Neural crest cell (in vitro differentiated cells): Measurements from ENCODE around the gene MYO5C. TPM values are rescaled to one million over a fixed set of nuclear protein-coding genes. Genes with fewer than 3 reads are reported as not detected.
A peak's percentile ranks its signal among the peaks of the same experiment; 100 is the strongest.

ENCODE experiments used
- DNase-seq: peaks from one replicate; pipeline ENCODE4 v3.0.0; 2021; ENCODE audit warnings: low read depth, mixed read lengths, low spot score
- H3K27ac Mint-ChIP-seq: one replicate; pipeline ENCODE4 v1.8.0; 2021; ENCODE audit warnings: mild to moderate bottlenecking, mixed read lengths; ENCODE audit not compliant: unreplicated experiment
- H3K27me3 Mint-ChIP-seq: 2 replicates; pipeline ENCODE4 v1.8.0; 2021; ENCODE audit warnings: low read depth, mild to moderate bottlenecking, mixed read lengths
- H3K36me3 Mint-ChIP-seq: 2 replicates; pipeline ENCODE4 v1.8.0; 2021; ENCODE audit warnings: low read depth, mild to moderate bottlenecking, mixed read lengths
- H3K4me1 Mint-ChIP-seq: 2 replicates; pipeline ENCODE4 v1.8.0; 2021; ENCODE audit warnings: mixed read lengths
- H3K4me3 Mint-ChIP-seq: one replicate; pipeline ENCODE4 v1.8.0; 2021; ENCODE audit warnings: mild to moderate bottlenecking, mixed read lengths
- H3K9me3 Mint-ChIP-seq: 2 replicates; pipeline ENCODE4 v1.8.0; 2021; ENCODE audit warnings: mixed read lengths
- CTCF ChIP-seq: fragments of 200-600 bp; sonication (generic); conservative IDR thresholded peaks from 2 replicates; pipeline ENCODE4 v1.5.0; 2021; ENCODE audit warnings: antibody characterized with exemption, mild to moderate bottlenecking
- total RNA-seq: library from RNA; stranded (reverse); gene quantifications from 2 replicates; pipeline ENCODE4 v1.2.1, GENCODE V29; 2021

MYO5C gene
- total RNA-seq, 1 donor from 2014 or later = 7.7 TPM

GRCh38 chr15:52159645-52160044 lies 136.0 kb downstream of the MYO5C start:
- Mint-ChIP-seq H3K9me3 (no peaks in the 10 kb centered on the region), H3K4me1 (peaks cover 12% of the 10 kb centered on the region), H3K27me3 (no peaks in the 10 kb centered on the region), H3K36me3 (peaks cover 5% of the 10 kb centered on the region), H3K27ac (peak overlapping the region; percentile 35), H3K4me3 (no peak overlapping the region)
- no peak for TF ChIP-seq CTCF
- DNase-seq = no peak

- no peak for DNase-seq
- no peaks in the 10 kb centered on the region for H3K27me3 Mint-ChIP-seq
- H3K27ac Mint-ChIP-seq = no peak overlapping the region
- no peak for TF ChIP-seq CTCF
- no peak overlapping the region for H3K4me3 Mint-ChIP-seq
- peaks cover 12% of the 10 kb centered on the region for H3K4me1 Mint-ChIP-seq
- H3K9me3 Mint-ChIP-seq = no peaks in the 10 kb centered on the region
- H3K36me3 Mint-ChIP-seq = peaks cover 5% of the 10 kb centered on the region
These were observed 137.4 kb downstream of the MYO5C start for GRCh38 chr15:52158084-52158765.

GRCh38 chr15:52155878-52156277 lies 139.7 kb downstream of the MYO5C start:
- peaks cover 5% of the 10 kb centered on the region for H3K36me3 Mint-ChIP-seq
- H3K4me1 Mint-ChIP-seq = peaks cover 12% of the 10 kb centered on the region
- no peaks in the 10 kb centered on the region for H3K27me3 Mint-ChIP-seq
- TF ChIP-seq CTCF = no peak
- no peak for DNase-seq
- no peak overlapping the region for H3K27ac Mint-ChIP-seq
- H3K9me3 Mint-ChIP-seq = no peaks in the 10 kb centered on the region
- no peak overlapping the region for H3K4me3 Mint-ChIP-seq

- no peaks in the 10 kb centered on the region for H3K27me3 Mint-ChIP-seq
- no peak for TF ChIP-seq CTCF
- no peak overlapping the region for H3K27ac Mint-ChIP-seq
- H3K4me3 Mint-ChIP-seq = no peak overlapping the region
- H3K4me1 Mint-ChIP-seq = peaks cover 12% of the 10 kb centered on the region
- DNase-seq = no peak
- peaks cover 5% of the 10 kb centered on the region for H3K36me3 Mint-ChIP-seq
- H3K9me3 Mint-ChIP-seq = no peaks in the 10 kb centered on the region
These were observed 140.4 kb downstream of the MYO5C start for GRCh38 chr15:52154896-52155865.

- Mint-ChIP-seq H3K27me3 (no peaks in the 10 kb centered on the region), H3K36me3 (peaks cover 5% of the 10 kb centered on the region), H3K4me3 (no peak overlapping the region), H3K4me1 (peaks cover 12% of the 10 kb centered on the region), H3K27ac (peak overlapping the region; percentile 81), H3K9me3 (no peaks in the 10 kb centered on the region)
- no peak for TF ChIP-seq CTCF
- DNase-seq = no peak
These were observed 141.4 kb downstream of the MYO5C start for GRCh38 chr15:52153900-52154895.
